H1 (cell line): ENCODE data around the gene SLC1A4. TPM values are rescaled to one million over a fixed set of nuclear protein-coding genes. Genes with fewer than 3 reads are reported as not detected.

ENCODE experiments used
- CTCF ChIA-PET: fragments of 300-600 bp; sonication (Branson Sonifier 250); formaldehyde crosslinking; loops from one replicate; lab custom pipeline; 2021; ENCODE audit not compliant: partially characterized antibody; lab: Charles Lee
- POLR2A ChIA-PET: fragments of 300-600 bp; sonication (Branson Sonifier 250); formaldehyde crosslinking; loops from one replicate; lab custom pipeline; 2021; ENCODE audit warnings: inconsistent platforms; ENCODE audit not compliant: partially characterized antibody; lab: Charles Lee
- DNase-seq, 2 experiments: peaks; one replicate each; pipeline versions ENCODE4 v3.0.0 to v3.0.0-alpha.2; 2010 to 2022; ENCODE audit warnings: low spot score in 2 of 2, low read depth in 1 of 2, mixed read lengths in 1 of 2
- FAIRE-seq: peaks from 2 replicates; lab custom pipeline; 2011; peaks lifted over from hg19 to GRCh38; lab: Jason Lieb, UNC
- H2AFZ ChIP-seq: 2 replicates; pipeline ENCODE4 v1.8.1; 2012; ENCODE audit warnings: low read length, inconsistent platforms
- H2AK5ac ChIP-seq: 2 replicates; pipeline ENCODE4 v1.6.1; 2013; ENCODE audit warnings: low read depth, low read length
- H2BK120ac ChIP-seq: replicated peaks from 2 replicates; pipeline ENCODE3; 2013; ENCODE audit warnings: low read depth, low read length, inconsistent platforms
- H2BK12ac ChIP-seq: 2 replicates; pipeline ENCODE4 v1.6.1; 2013; ENCODE audit warnings: low read depth, low read length
- H2BK15ac ChIP-seq: 2 replicates; pipeline ENCODE4 v1.6.1; 2013; ENCODE audit warnings: low read length
- H2BK20ac ChIP-seq: 2 replicates; pipeline ENCODE4 v1.6.1; 2013; ENCODE audit warnings: low read length
- H2BK5ac ChIP-seq: 2 replicates; pipeline ENCODE4 v1.6.1; 2013; ENCODE audit warnings: low read depth, low read length
- H3K14ac ChIP-seq: 2 replicates; pipeline ENCODE4 v1.6.1; 2013; ENCODE audit warnings: inconsistent platforms; ENCODE audit not compliant: insufficient read length
- H3K18ac ChIP-seq: 2 replicates; pipeline ENCODE4 v1.6.1; 2013; ENCODE audit warnings: low read length; ENCODE audit errors: extremely low read depth
- H3K23ac ChIP-seq: 2 replicates; pipeline ENCODE4 v1.6.1; 2013; ENCODE audit warnings: inconsistent platforms; ENCODE audit not compliant: insufficient read length
- H3K23me2 ChIP-seq: 2 replicates; pipeline ENCODE4 v1.6.1; 2013; ENCODE audit warnings: low read depth, low read length
- H3K27ac ChIP-seq: 2 replicates; pipeline ENCODE4 v1.6.1; 2011; ENCODE audit warnings: low read depth, low read length, inconsistent platforms
- H3K27me3 ChIP-seq, 4 experiments: replicated peaks in 1 of 4; 1 replicate in 1 of 4; 2 replicates in 3 of 4; pipeline versions ENCODE4 v1.6.1 to v1.8.1; 2011 to 2013; ENCODE audit warnings: low read length in 3 of 4, mild to moderate bottlenecking in 3 of 4, inconsistent platforms in 2 of 4, mixed read lengths in 2 of 4, moderate library complexity in 1 of 4; ENCODE audit not compliant: control insufficient read depth in 3 of 4, insufficient read depth in 3 of 4; ENCODE audit errors: extremely low read depth in 1 of 4
- H3K36me3 ChIP-seq, 4 experiments: 2 replicates each; pipeline versions ENCODE4 v1.6.1 to v1.8.1; 2011 to 2013; ENCODE audit warnings: mild to moderate bottlenecking in 4 of 4, low read length in 3 of 4, moderate library complexity in 2 of 4, control low read depth in 1 of 4, inconsistent platforms in 1 of 4; ENCODE audit not compliant: insufficient read depth in 4 of 4, control insufficient read depth in 2 of 4
- H3K4ac ChIP-seq: replicated peaks from 2 replicates; pipeline ENCODE3; 2013; ENCODE audit warnings: low read length, low read depth, mixed read lengths, inconsistent platforms; ENCODE audit not compliant: insufficient read length
- H3K4me1 ChIP-seq, 4 experiments: replicated peaks in 1 of 4; 1 replicate in 1 of 4; 2 replicates in 3 of 4; pipeline versions ENCODE4 v1.6.1 to v1.8.1; 2011 to 2013; ENCODE audit warnings: low read length in 3 of 4, inconsistent platforms in 2 of 4, mixed read lengths in 1 of 4; ENCODE audit not compliant: insufficient read depth in 4 of 4, control insufficient read depth in 3 of 4
- H3K4me2 ChIP-seq, 2 experiments: 2 replicates each; pipeline versions ENCODE4 v1.6.1 to v1.8.1; 2011 to 2013; ENCODE audit warnings: low read depth in 2 of 2, low read length in 2 of 2, control low read depth in 1 of 2, inconsistent platforms in 1 of 2, mild to moderate bottlenecking in 1 of 2; ENCODE audit not compliant: insufficient read depth in 1 of 2
- H3K4me3 ChIP-seq, 4 experiments: fragments of 200-600, 300-600 bp in 1 of 4; sonication (generic), shearing (Covaris generic), sonication (Bioruptor Twin) in 1 of 4; 2 replicates each; pipeline versions ENCODE4 v1.5.1 to v1.8.1; 2011 to 2016; ENCODE audit warnings: low read length in 4 of 4, low read depth in 3 of 4, control low read depth in 2 of 4, inconsistent platforms in 2 of 4, mild to moderate bottlenecking in 2 of 4, mixed read lengths in 1 of 4, moderate library complexity in 1 of 4; ENCODE audit not compliant: insufficient read depth in 2 of 4; ENCODE audit errors: extremely low read depth in 1 of 4
- H3K56ac ChIP-seq: replicated peaks from 2 replicates; pipeline ENCODE3; 2013; ENCODE audit warnings: low read depth, mild to moderate bottlenecking, mixed read lengths, low read length, inconsistent platforms; ENCODE audit not compliant: insufficient read length
- H3K79me1 ChIP-seq: 2 replicates; pipeline ENCODE4 v1.6.1; 2013; ENCODE audit warnings: low read depth, low read length, control low read depth
- H3K79me2 ChIP-seq, 2 experiments: 2 replicates each; pipeline versions ENCODE4 v1.6.1 to v1.8.1; 2012 to 2013; ENCODE audit warnings: low read length in 2 of 2, mild to moderate bottlenecking in 2 of 2, inconsistent platforms in 1 of 2; ENCODE audit not compliant: insufficient read depth in 2 of 2, control insufficient read depth in 1 of 2
- H3K9ac ChIP-seq, 4 experiments: replicated peaks in 1 of 4; 1 replicate in 1 of 4; 2 replicates in 3 of 4; pipeline versions ENCODE4 v1.6.1 to v1.8.1; 2011 to 2013; ENCODE audit warnings: low read depth in 3 of 4, low read length in 3 of 4, control low read depth in 2 of 4, mild to moderate bottlenecking in 2 of 4, moderate library complexity in 2 of 4, inconsistent platforms in 1 of 4; ENCODE audit errors: extremely low read depth in 1 of 4
- H3K9me3 ChIP-seq, 2 experiments: 2 replicates each; pipeline versions ENCODE4 v1.6.1 to v1.8.1; 2012 to 2013; ENCODE audit warnings: mild to moderate bottlenecking in 2 of 2, moderate library complexity in 2 of 2, control low read depth in 1 of 2, inconsistent platforms in 1 of 2, low read depth in 1 of 2, low read length in 1 of 2, mixed read lengths in 1 of 2; ENCODE audit not compliant: insufficient read depth in 2 of 2
- H4K20me1 ChIP-seq, 2 experiments: replicated peaks in 1 of 2; 2 replicates each; pipeline versions ENCODE3 to v1.8.1; 2011 to 2013; ENCODE audit warnings: inconsistent platforms in 2 of 2, low read length in 2 of 2, mild to moderate bottlenecking in 1 of 2; ENCODE audit not compliant: insufficient read depth in 2 of 2, control insufficient read depth in 1 of 2
- H4K5ac ChIP-seq: 2 replicates; pipeline ENCODE4 v1.6.1; 2013; ENCODE audit warnings: low read length, low read depth, mixed read lengths, inconsistent platforms; ENCODE audit not compliant: insufficient read length
- H4K8ac ChIP-seq: 2 replicates; pipeline ENCODE4 v1.8.0; 2013; ENCODE audit warnings: mild to moderate bottlenecking, moderate library complexity, low read length, inconsistent platforms; ENCODE audit not compliant: insufficient read depth; ENCODE audit errors: extremely low read depth
- H4K91ac ChIP-seq: replicated peaks from 2 replicates; pipeline ENCODE3; 2013; ENCODE audit warnings: low read length, mixed read lengths, inconsistent platforms; ENCODE audit not compliant: insufficient read length
- CBX8 ChIP-seq: fragments of 300-800, 300-1000 bp; sonication (generic); IDR thresholded peaks from 2 replicates; pipeline ENCODE4 v1.7.1; 2016; ENCODE audit warnings: low read depth, low read length, borderline replicate concordance
- EZH2 ChIP-seq: fragments of 200-600 bp; sonication (generic); IDR thresholded peaks from 2 replicates; pipeline ENCODE4 v1.7.1; 2012; ENCODE audit warnings: low read depth, mild to moderate bottlenecking, moderate library complexity, low read length, inconsistent platforms; ENCODE audit not compliant: severe bottlenecking
- GABPA ChIP-seq: IDR thresholded peaks from 2 replicates; pipeline ENCODE4 v1.6.1; 2011; ENCODE audit warnings: mild to moderate bottlenecking, low read length, moderate library complexity, borderline replicate concordance; ENCODE audit not compliant: insufficient read depth
- JUND ChIP-seq: IDR thresholded peaks from 2 replicates; pipeline ENCODE4 v1.6.1; 2011; ENCODE audit warnings: mild to moderate bottlenecking, improper control_type of control experiment, low read length
- KDM4A ChIP-seq: IDR thresholded peaks from one replicate; pipeline ENCODE4 v1.7.1; 2012; ENCODE audit warnings: low read depth, mild to moderate bottlenecking, moderate library complexity, low read length, inconsistent platforms; ENCODE audit not compliant: severe bottlenecking
- MAFK ChIP-seq: IDR thresholded peaks from 2 replicates; pipeline ENCODE4 v1.6.1; 2012; ENCODE audit warnings: low read depth, mild to moderate bottlenecking, improper control_type of control experiment, low read length
- PHF8 ChIP-seq: fragments of 200-600 bp; sonication (generic); conservative IDR thresholded peaks from 2 replicates; pipeline ENCODE4 v1.7.1; 2012; ENCODE audit warnings: low read depth, mild to moderate bottlenecking, inconsistent platforms, low read length, moderate library complexity
- SIX5 ChIP-seq: IDR thresholded peaks from 2 replicates; pipeline ENCODE4 v1.6.1; 2011; ENCODE audit warnings: mild to moderate bottlenecking, low read depth, low read length
- TEAD4 ChIP-seq: IDR thresholded peaks from 2 replicates; pipeline ENCODE4 v1.6.1; 2012; ENCODE audit warnings: low read depth, low read length, inconsistent platforms, mixed read lengths
- WGBS, 2 experiments: shearing (Covaris generic) in 1 of 2; methylation state at CpG; one replicate each; pipeline versions ENCODE4 v1.1.6 to v1.1.7; 2013 to 2015; ENCODE audit warnings: low lambda C conversion rate in 2 of 2, mixed read lengths in 2 of 2, inconsistent platforms in 1 of 2, low coverage in 1 of 2, missing lambda C conversion rate in 1 of 2; ENCODE audit not compliant: insufficient replicate concordance in 2 of 2, insufficient coverage in 1 of 2, insufficient read length in 1 of 2; ENCODE audit errors: extremely low coverage in 1 of 2, missing lambda C conversion rate in 1 of 2; 5-methylcytosine and 5-hydroxymethylcytosine counted together
- polyA plus RNA-seq, 7 experiments: library from polyadenylated mRNA; depleted of rRNA in 3 of 7; stranded (reverse) in 5 of 7; unstranded in 2 of 7; fragments of >200 nt in 5 of 7; fragments of 200-250 nt in 2 of 7; gene quantifications; 1 replicate in 5 of 7; 2 replicates in 1 of 7; 4 replicates in 1 of 7; pipeline versions ENCODE4 v1.2.1 to v1.2.3, GENCODE V29; 2011 to 2013; ENCODE audit warnings: missing spikeins in 2 of 7, mixed read lengths in 2 of 7
- total RNA-seq: library from RNA; stranded (reverse); fragmentation: NEBNext Ultra II Directional; extraction: Animal tissue kit (Norgen Biotek cat#: 25700); gene quantifications from 2 replicates; pipeline ENCODE4 v1.2.1, GENCODE V29; 2021
- TF ChIP-seq, protein P1 (sequence below): IDR thresholded peaks from 2 replicates; pipeline ENCODE4 v1.6.1; 2012; ENCODE audit warnings: inconsistent platforms

The SLC1A4 gene
- total and polyA plus RNA-seq, 2 of the 8 experiments (the other 6 are each of a cell fraction or from before 2014, with no cell fraction given) = 0.44 to 0.86 TPM

DNA sequence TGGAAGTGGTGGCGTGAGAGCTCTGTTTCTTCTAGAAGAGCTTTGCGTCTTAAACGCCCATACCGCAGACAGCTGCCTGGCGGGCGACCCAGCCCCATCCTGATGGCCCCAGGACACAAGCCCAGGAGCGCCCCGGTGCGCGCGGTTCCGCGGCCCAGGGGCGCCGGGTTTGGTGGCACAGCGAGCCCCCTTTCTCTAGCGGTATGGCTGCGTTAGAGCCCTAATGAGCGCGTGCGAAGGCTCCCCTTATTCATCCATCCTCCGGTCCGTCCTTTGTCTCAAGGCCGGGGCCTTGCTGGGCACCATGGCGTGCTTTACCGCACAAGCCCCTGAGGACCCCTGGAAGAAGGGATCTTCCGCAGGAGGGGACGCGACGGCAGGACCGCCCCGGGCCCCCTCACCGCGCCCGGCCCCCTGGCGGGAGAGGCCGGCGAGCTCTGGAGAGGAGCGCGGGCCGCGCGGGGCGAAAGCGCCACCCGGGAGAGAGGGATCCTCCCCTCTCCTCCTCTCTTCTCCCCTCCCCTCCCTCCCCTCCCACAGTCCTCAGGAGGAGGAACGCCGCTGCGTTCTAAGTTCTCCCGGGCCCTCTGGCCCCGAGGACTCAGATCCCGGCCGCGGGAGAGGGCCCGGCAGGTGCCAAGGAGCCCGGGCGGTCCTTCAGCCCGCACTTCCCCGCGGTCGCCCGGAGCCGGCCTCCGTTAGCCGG lies 626 bp upstream of the SLC1A4 start:
- H3K9me3 ChIP-seq = no peaks in the 10 kb centered on the region
- peaks cover 0 to 11% of the 10 kb centered on the region in 2 experiments for H4K20me1 ChIP-seq
- H2BK15ac ChIP-seq = no peak overlapping the region
- H2BK120ac ChIP-seq = no peak overlapping the region
- peak overlapping the region in 1 of 4 experiments; percentile 11; a peak in 2 of 7 replicates for H3K9ac ChIP-seq
- no peak overlapping the region for H4K5ac ChIP-seq
- H3K4me1 ChIP-seq = peaks cover 0 to 7% (median 5%) of the 10 kb centered on the region in 4 experiments; a peak in 5 of 7 replicates
- FAIRE-seq (no peak), DNase-seq (peak in 1 of 2 experiments; percentile 71)
- peaks cover 28 to 61% (median 49%) of the 10 kb centered on the region in 4 experiments for H3K27me3 ChIP-seq
- no peak overlapping the region for H2AK5ac ChIP-seq
- CTCF ChIA-PET = interaction anchor here (1.2 to 6.9 kb wide), 3 partner anchors 9 to 73 kb away, joined by 3 to 28 read pairs (median 5); no protein-coding TSS in a partner anchor
- peak overlapping the region; percentile 48 for H3K18ac ChIP-seq
- H3K23me2 ChIP-seq = peaks cover 12% of the 10 kb centered on the region; the same call in 1 of the 2 replicates
- H3K14ac ChIP-seq = no peak overlapping the region
- no peaks in the 10 kb centered on the region for H3K79me1 ChIP-seq
- WGBS, 2 experiments = 2% methylated on average over 29 of the region's 65 CpGs; no CpG with 5 or more reads in 1 of the 2 experiments
- H4K8ac ChIP-seq = peak overlapping the region; percentile 73
- no peak overlapping the region for H2AFZ ChIP-seq
- H3K23ac ChIP-seq = no peak overlapping the region
- no peak overlapping the region for H2BK5ac ChIP-seq
- H4K91ac ChIP-seq = no peak overlapping the region
- no peaks in the 10 kb centered on the region for H3K79me2 ChIP-seq
- no peak overlapping the region for H3K4ac ChIP-seq
- peak overlapping the region; percentile 13 for H3K56ac ChIP-seq
- no peak overlapping the region for H2BK20ac ChIP-seq
- H3K27ac ChIP-seq = no peak overlapping the region
- peak overlapping the region; percentile 56 to 84 (median 64) for H3K4me3 ChIP-seq
- peak overlapping the region; percentile 68 to 98 for H3K4me2 ChIP-seq
- H2BK12ac ChIP-seq = no peak overlapping the region
- POLR2A ChIA-PET = interaction anchor here (0.6 to 1.4 kb wide), 4 partner anchors 11 to 65 kb away, joined by 3 read pairs; no protein-coding TSS in a partner anchor
- peaks cover 0 to 4% (median 0%) of the 10 kb centered on the region in 4 experiments; a peak in 1 of 8 replicates for H3K36me3 ChIP-seq
- TF ChIP-seq, protein P1, sequence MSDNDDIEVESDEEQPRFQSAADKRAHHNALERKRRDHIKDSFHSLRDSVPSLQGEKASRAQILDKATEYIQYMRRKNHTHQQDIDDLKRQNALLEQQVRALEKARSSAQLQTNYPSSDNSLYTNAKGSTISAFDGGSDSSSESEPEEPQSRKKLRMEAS = 0 out of 2 replicates have a peak, but pooled peaks have one; percentile 16
- TF ChIP-seq CBX8 = no peak
- peak; percentile 43 for TF ChIP-seq EZH2
- no peak for TF ChIP-seq JUND
- TF ChIP-seq GABPA = no peak
- TF ChIP-seq SIX5 = no peak
- peak; percentile 35; the same call in 1 of the 2 replicates for TF ChIP-seq PHF8
- TF ChIP-seq MAFK = no peak
- peak; percentile 48 for TF ChIP-seq KDM4A
- no peak for TF ChIP-seq TEAD4
